ENCODE measurements around the gene BBX. TPM values are rescaled to one million over a fixed set of nuclear protein-coding genes. Genes with fewer than 3 reads are reported as not detected.

The BBX gene
- total RNA-seq, 1 experiment from 2014 or later = 66.8 TPM

- intact Hi-C loops (cut with micrococcal nuclease) = no loop called here
- DNase-seq = no peak
- no peak overlapping the region for H3K27ac ChIP-seq (ENCODE audit: low read length)
- BruUV-seq (replicated peaks) = no TSS peak
- H3K4me1 ChIP-seq (ENCODE audit: insufficient read depth, low read length) = no peaks in the 10 kb centered on the region
- no peaks in the 10 kb centered on the region for H3K9me3 ChIP-seq (ENCODE audit: low read length)
- no peaks in the 10 kb centered on the region for H3F3A ChIP-seq (ENCODE audit: low read length, unreplicated experiment)
- CTCF ChIA-PET = no interaction called here
- H2AFZ ChIP-seq (ENCODE audit: low read length) = no peak overlapping the region
- no peak overlapping the region for H3K9ac ChIP-seq (ENCODE audit: low read length)
- H4K20me1 ChIP-seq (ENCODE audit: low read length) = no peaks in the 10 kb centered on the region
- no peaks in the 10 kb centered on the region for H3K27me3 ChIP-seq (ENCODE audit: low read length)
- H3K4me3 ChIP-seq (ENCODE audit: low read length) = no peak overlapping the region
- POLR2A ChIA-PET (ENCODE audit: unreplicated experiment) = no interaction called here
- no peak overlapping the region for H3K4me2 ChIP-seq (ENCODE audit: low read length)
- ATAC-seq = no peak
- TF ChIP-seq EZH2 (IDR thresholded peaks at IDR 0.05; ENCODE audit: low read length, unreplicated experiment) = no peak
- TF ChIP-seq CTCF (conservative IDR thresholded peaks at IDR 0.05; ENCODE audit: low read depth, low read length) = no peak
- TF ChIP-seq EZH2phosphoT487 (IDR thresholded peaks at IDR 0.05; ENCODE audit: borderline replicate concordance, low read length) = no peak
- H3K36me3 ChIP-seq (ENCODE audit: low read depth, low read length) = peaks cover 4% of the 10 kb centered on the region; the same call in 1 of the 2 replicates
- no peaks in the 10 kb centered on the region for H3K79me2 ChIP-seq (ENCODE audit: low read length)
- no peaks in the 10 kb centered on the region for H3K9me2 ChIP-seq (replicated peaks; ENCODE audit: low read length)
Observed at GRCh38 chr3:107765524-107765923, 242.8 kb downstream of the BBX start.

GRCh38 chr3:107767897-107768605 is 245.3 kb downstream of the BBX start:
- H3K9me3 ChIP-seq (ENCODE audit: low read length) = no peaks in the 10 kb centered on the region
- no peaks in the 10 kb centered on the region for H3K9me2 ChIP-seq (replicated peaks; ENCODE audit: low read length)
- H3K36me3 ChIP-seq (ENCODE audit: low read depth, low read length) = peaks cover 4% of the 10 kb centered on the region; the same call in 1 of the 2 replicates
- ChIA-PET CTCF (no interaction called here), POLR2A (ENCODE audit: unreplicated experiment) (no interaction called here)
- intact Hi-C loops (cut with micrococcal nuclease) = no loop called here
- H2AFZ ChIP-seq (ENCODE audit: low read length) = no peak overlapping the region
- H3K9ac ChIP-seq (ENCODE audit: low read length) = no peak overlapping the region
- no TSS peak for BruUV-seq (replicated peaks)
- H3K27me3 ChIP-seq (ENCODE audit: low read length) = no peaks in the 10 kb centered on the region
- ATAC-seq = no peak
- no peak for TF ChIP-seq CTCF (conservative IDR thresholded peaks at IDR 0.05; ENCODE audit: low read depth, low read length)
- TF ChIP-seq EZH2 (IDR thresholded peaks at IDR 0.05; ENCODE audit: low read length, unreplicated experiment) = no peak
- no peak for TF ChIP-seq EZH2phosphoT487 (IDR thresholded peaks at IDR 0.05; ENCODE audit: borderline replicate concordance, low read length)
- DNase-seq = no peak
- H4K20me1 ChIP-seq (ENCODE audit: low read length) = no peaks in the 10 kb centered on the region
- H3K4me3 ChIP-seq (ENCODE audit: low read length) = no peak overlapping the region
- H3K4me2 ChIP-seq (ENCODE audit: low read length) = no peak overlapping the region
- no peaks in the 10 kb centered on the region for H3F3A ChIP-seq (ENCODE audit: low read length, unreplicated experiment)
- no peaks in the 10 kb centered on the region for H3K79me2 ChIP-seq (ENCODE audit: low read length)
- H3K4me1 ChIP-seq (ENCODE audit: insufficient read depth, low read length) = no peaks in the 10 kb centered on the region
- no peak overlapping the region for H3K27ac ChIP-seq (ENCODE audit: low read length)

GRCh38 chr3:107769882-107770281 is 247.1 kb downstream of the BBX start:
- BruUV-seq (replicated peaks) = no TSS peak

More at GRCh38 chr3:107769882-107770281, 247.1 kb downstream of the BBX start:
- Histone ChIP-seq H3K4me2 (ENCODE audit: low read length) (no peak overlapping the region), H3K9me3 (ENCODE audit: low read length) (no peaks in the 10 kb centered on the region), H3K27ac (ENCODE audit: low read length) (no peak overlapping the region), H3K9me2 (replicated peaks; ENCODE audit: low read length) (no peaks in the 10 kb centered on the region), H2AFZ (ENCODE audit: low read length) (no peak overlapping the region), H3K4me1 (ENCODE audit: insufficient read depth, low read length) (no peaks in the 10 kb centered on the region), H3F3A (ENCODE audit: low read length, unreplicated experiment) (no peaks in the 10 kb centered on the region), H4K20me1 (ENCODE audit: low read length) (no peaks in the 10 kb centered on the region), H3K36me3 (ENCODE audit: low read depth, low read length) (peaks cover 4% of the 10 kb centered on the region; the same call in 1 of the 2 replicates), H3K27me3 (ENCODE audit: low read length) (no peaks in the 10 kb centered on the region), H3K4me3 (ENCODE audit: low read length) (no peak overlapping the region), H3K9ac (ENCODE audit: low read length) (no peak overlapping the region), H3K79me2 (ENCODE audit: low read length) (no peaks in the 10 kb centered on the region)
- TF ChIP-seq EZH2phosphoT487 (IDR thresholded peaks at IDR 0.05; ENCODE audit: borderline replicate concordance, low read length) (no peak), EZH2 (IDR thresholded peaks at IDR 0.05; ENCODE audit: low read length, unreplicated experiment) (no peak), CTCF (conservative IDR thresholded peaks at IDR 0.05; ENCODE audit: low read depth, low read length) (no peak)
- no peak for ATAC-seq
- intact Hi-C loops (cut with micrococcal nuclease) = no loop called here
- DNase-seq = no peak
- ChIA-PET POLR2A (ENCODE audit: unreplicated experiment) (interaction anchor here (0.6 kb wide), 1 partner anchor 130 kb away, joined by 3 read pairs; no protein-coding TSS in a partner anchor), CTCF (no interaction called here)
